ENCODE data around the gene ZNF24.

The ZNF24 gene

DNA sequence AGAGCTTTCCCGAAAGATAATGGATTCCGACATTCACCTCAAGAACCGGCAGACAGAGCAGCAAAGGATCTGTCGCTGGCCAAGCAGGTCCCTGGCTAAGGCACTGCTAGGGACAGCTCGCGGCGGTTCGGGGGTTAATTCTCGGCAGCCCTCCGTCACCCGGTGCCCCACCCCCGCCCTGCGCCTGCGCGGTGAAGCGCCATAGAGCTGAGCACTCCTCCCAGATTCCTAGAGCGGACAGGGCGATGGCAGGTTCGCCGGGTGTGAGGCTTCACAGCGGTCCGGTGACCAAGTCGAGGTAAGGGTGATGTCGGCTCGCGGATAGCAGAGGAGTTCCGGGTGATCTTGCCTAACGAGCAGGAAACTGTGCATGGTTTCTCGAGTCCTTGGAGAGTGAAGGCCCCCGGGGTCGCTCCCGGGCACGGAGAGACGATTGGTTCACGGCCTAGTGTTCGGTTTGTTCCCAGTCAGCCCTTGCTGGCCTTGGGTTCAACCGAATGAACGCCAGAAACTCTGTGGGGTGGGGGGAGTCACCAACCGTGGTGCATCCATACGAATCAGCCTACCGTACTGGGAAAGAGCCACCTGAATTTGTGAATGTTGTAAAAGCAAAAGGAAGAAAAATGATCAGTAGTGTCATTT, 54.0 kb downstream of the ZNF24 start, which contains the start of gene ZSCAN30:
TSS of gene ZSCAN30 (minus strand) at position 136 of the 642 bp plus-strand sequence. CDS start 25,877 bp downstream, outside the sequence.
- DNase-seq (ENCODE audit: low read depth): peak; percentile 93

DNA sequence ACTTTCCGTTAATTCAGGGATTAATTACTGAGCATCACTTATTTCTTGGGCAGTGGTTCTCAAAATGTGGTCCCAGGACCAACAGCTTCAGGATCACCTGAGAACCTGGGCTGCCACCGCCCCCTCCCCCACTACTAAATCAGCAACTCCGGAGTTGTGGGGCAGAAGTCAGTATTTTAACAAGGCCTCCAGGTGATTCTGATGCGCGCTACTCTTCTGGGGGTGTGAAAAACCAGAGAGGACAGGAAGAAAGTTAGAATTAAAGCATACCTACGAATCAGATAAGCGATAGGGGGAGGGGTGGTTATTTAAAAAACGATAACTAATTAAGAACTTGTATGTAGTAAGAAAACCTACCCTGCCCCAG, 54.5 kb downstream of the ZNF24 start:
- DNase-seq (ENCODE audit: low read depth): no peak

DNA sequence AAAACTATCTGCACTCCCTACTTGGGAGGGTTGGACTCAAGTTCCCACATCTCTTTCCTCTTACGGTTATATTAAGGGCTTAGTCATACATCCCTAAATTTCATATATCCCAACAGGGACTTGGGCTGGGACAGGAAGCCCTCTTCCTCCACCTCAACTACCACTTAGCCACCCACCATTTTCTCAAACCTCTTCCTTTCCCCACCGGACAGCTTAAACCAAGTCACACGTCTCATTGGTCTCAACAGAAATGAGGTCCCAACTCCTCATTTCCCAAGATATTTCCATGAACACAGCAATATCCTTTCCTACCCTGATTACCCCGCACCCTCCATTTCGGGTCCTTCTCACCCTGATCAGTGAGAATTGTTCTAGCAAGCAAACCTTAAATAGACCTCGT, 54.9 kb downstream of the ZNF24 start:
- no peak for DNase-seq (ENCODE audit: low read depth)

DNA sequence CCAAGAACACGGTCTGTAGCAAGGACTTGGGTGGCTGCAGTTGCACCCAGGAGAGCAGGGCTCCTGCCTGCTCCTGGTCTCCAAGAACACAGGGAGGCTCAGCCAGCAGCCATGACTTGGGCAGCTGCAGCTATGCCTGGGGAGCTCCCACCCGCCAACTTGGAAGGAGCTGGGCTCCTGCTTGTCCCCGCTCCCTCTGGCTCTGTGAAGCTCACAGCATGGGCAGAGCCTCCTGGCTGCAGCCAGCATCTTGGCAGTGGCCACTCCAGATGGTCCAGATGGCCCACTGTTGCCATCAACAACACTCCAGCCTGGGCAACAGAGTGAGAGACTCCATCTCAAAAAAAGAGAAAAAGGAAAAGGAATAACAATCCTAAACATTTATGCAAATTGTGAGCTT, 59.4 kb downstream of the ZNF24 start:
- no peak for DNase-seq (ENCODE audit: low read depth)

DNA sequence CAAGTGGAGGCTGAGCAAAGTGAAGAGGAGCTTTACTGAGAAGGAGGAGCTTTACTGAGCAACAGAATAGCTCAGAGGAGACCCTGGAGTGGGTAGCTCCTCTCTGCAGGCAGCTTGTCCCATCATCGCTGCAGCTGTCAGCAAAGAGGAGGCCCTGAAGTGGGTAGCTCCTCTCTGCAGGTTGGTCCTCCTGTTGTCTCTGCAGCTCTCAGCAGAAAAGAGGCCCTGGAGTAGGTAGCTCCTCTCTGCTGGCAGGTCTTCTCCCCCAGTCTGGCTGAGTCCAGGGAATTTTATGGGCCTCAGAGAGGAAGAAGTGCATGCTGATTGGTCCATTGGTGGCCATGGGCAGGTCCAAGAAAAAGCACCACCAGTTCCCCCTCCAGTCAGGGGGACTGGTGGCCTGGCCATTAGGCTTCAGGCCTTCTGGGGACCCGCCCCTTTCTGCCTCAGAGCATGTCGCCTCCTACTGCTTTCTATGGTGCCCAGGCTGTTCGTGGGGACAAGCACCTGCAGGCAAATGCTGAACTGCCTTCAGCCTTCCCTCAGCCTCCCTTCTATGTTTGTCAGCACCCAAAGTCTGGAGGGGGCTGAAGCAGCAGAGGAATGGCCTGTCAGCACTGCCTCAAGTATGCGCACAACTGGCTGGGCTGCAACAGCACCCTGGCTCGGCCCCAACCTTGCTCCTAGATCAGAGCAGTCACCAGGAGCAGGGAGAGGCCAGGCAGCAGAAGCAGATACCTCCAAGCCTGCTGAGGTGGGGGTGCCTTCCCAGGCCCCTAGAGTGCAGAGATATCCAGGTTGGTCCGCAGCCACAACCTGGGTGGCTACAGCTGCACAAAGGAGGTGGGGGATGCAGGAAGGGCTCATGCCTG, 60.1 kb downstream of the ZNF24 start:
- DNase-seq (ENCODE audit: low read depth): no peak

DNA sequence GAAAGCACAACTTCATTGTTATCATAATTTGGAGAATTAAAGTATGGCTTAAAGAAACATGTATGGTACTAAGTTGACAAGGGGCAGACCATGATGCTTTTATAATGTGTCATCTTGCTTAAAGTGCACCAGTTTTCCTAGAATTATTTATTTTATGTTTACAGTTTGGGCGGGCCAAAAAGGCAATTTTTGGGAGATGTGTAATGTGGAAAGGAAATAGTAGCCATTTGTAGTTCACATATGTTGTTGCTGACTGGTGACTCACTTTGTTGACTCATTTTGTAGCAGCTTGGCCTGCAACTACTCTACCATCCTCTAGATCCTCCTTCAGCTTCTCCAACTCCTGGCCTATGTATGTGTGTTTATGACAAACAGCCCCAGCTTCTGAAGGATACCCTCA, 61.9 kb downstream of the ZNF24 start:
- DNase-seq (ENCODE audit: low read depth): no peak

Measured in activated T-helper 9 cell treated with anti-CD3 and anti-CD28 coated beads, Interleukin-2, amount 50 U/mL, for 16 hours (primary cell).